GM10266 (cell line): ENCODE measurements around the gene SRSF7.
A peak's percentile ranks its signal among the peaks of the same experiment; 100 is the strongest.

Experiments used
- DNase-seq: peaks from one replicate; pipeline ENCODE4 v3.0.0; 2012; ENCODE audit errors: extremely low spot score
- TF ChIP-seq, protein P1 (sequence below): IDR thresholded peaks from 2 replicates; pipeline ENCODE4 v1.5.1; 2012; ENCODE audit warnings: mild to moderate bottlenecking, low read depth; ENCODE audit not compliant: control insufficient read depth, insufficient read depth; ENCODE audit errors: missing control alignments

SRSF7 gene

GRCh38 chr2:38747007-38747424 is 4.1 kb downstream of the SRSF7 start:
- TF ChIP-seq, protein P1, sequence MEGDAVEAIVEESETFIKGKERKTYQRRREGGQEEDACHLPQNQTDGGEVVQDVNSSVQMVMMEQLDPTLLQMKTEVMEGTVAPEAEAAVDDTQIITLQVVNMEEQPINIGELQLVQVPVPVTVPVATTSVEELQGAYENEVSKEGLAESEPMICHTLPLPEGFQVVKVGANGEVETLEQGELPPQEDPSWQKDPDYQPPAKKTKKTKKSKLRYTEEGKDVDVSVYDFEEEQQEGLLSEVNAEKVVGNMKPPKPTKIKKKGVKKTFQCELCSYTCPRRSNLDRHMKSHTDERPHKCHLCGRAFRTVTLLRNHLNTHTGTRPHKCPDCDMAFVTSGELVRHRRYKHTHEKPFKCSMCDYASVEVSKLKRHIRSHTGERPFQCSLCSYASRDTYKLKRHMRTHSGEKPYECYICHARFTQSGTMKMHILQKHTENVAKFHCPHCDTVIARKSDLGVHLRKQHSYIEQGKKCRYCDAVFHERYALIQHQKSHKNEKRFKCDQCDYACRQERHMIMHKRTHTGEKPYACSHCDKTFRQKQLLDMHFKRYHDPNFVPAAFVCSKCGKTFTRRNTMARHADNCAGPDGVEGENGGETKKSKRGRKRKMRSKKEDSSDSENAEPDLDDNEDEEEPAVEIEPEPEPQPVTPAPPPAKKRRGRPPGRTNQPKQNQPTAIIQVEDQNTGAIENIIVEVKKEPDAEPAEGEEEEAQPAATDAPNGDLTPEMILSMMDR, result no peak
- DNase-seq, result no peak

DNA sequence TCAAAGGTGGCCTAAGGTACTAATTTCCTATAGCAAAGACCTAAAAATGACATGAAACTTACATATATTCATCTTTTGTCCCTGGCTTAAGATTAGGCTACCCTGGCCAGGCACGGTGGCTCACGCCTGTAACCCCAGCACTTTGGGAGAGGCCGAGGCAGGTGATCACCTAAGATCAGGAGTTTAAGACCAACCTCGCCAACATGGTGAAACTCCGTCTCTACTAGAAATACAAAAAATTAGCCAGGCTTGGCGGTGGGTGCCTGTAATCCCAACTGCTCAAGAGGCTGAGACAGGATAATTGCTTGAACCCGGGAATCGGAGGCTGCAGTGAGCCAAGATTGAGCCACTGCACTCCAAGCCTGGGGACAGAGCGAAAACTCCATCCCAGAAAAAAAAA is 5.9 kb downstream of the SRSF7 start:
- TF ChIP-seq, protein P1, result no peak
- no peak for DNase-seq

GRCh38 chr2:38744399-38744780 is 6.8 kb downstream of the SRSF7 start:
- DNase-seq, result no peak
- TF ChIP-seq, protein P1, result no peak

GRCh38 chr2:38743672-38744398 is 7.3 kb downstream of the SRSF7 start:
- no peak for DNase-seq
- TF ChIP-seq, protein P1, result no peak

GRCh38 chr2:38742797-38743559 is 8.2 kb downstream of the SRSF7 start:
- TF ChIP-seq, protein P1, result no peak
- no peak for DNase-seq

DNA sequence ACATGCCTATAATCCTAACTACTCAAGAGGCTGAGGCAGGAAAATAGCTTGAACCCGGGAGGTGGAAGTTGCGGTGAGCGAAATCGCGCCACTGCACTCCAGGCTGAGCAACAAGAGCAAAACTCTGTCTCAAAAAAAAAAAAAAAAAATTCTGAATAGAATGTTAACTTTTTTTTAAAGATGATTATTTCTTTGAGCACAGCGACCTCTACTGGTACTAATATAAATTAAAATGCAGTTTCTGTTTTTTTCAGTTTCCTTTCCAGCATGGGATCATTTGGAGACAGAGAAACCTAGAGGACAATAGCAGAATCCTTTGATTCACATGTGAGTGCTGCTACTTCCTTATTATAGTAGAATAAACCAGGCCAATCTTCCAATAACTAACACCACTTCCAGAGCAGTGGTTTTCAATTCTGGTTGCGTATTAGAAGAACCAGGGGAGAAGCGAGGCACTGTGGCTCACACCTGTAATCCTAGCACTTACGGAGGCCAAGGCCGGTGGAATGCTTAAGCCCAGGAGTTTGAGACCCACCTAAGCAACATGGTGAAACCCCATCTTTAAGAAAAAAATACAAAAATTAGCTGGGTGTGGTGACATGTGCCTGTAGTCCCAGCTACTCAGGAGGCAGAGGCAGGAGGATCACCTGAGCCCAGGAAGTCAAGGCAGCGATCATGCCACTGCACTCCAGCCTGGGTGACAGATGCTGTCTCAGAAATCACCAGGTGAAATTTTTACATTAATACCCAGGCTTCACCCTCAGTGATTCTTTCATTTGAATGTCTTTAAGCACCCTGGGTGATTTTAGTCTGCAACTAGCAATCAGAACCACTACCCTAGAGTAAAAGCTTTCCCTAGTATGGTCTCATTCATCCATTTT is 10.1 kb downstream of the SRSF7 start:
- TF ChIP-seq, protein P1, result peak; percentile 24

More for the DNA sequence above, 10.1 kb downstream of the SRSF7 start:
- DNase-seq, result no peak
